DOHH2 (cell line): ENCODE data around the gene TCEA2.

ENCODE experiments used
- CTCF ChIP-seq: fragments of 200-600 bp; sonication (generic); IDR thresholded peaks from one replicate; pipeline ENCODE4 v1.5.1; 2014; ENCODE audit warnings: antibody characterized with exemption, mild to moderate bottlenecking, low read depth, low read length; ENCODE audit not compliant: poor library complexity, severe bottlenecking
- EZH2phosphoT487 ChIP-seq: fragments of 200-600 bp; sonication (generic); IDR thresholded peaks from 2 replicates; pipeline ENCODE4 v1.6.1; 2017; ENCODE audit warnings: borderline replicate concordance, mild to moderate bottlenecking, antibody characterized with exemption, low read length, moderate library complexity, mixed read lengths

- TF ChIP-seq CTCF (no peak), EZH2phosphoT487 (no peak)
Measured at GRCh38 chr20:64051033-64051452, 12.0 kb upstream of the TCEA2 start.
